B cell (primary cell): ENCODE results near the gene TOM1L2.

ENCODE experiments used
- CTCF ChIP-seq: fragments of 200-600 bp; IDR thresholded peaks from one replicate; pipeline ENCODE4 v1.8.0; 2022; ENCODE audit warnings: antibody characterized with exemption, mild to moderate bottlenecking
- EZH2 ChIP-seq: IDR thresholded peaks from 2 replicates; pipeline ENCODE4 v1.6.1; 2012; ENCODE audit warnings: borderline replicate concordance, low read depth, mild to moderate bottlenecking, moderate library complexity, low read length; ENCODE audit not compliant: insufficient read depth, poor library complexity, severe bottlenecking

- TF ChIP-seq CTCF = no peak
- no peak for TF ChIP-seq EZH2
Observed at GRCh38 chr17:17851103-17852002, 120.8 kb downstream of the TOM1L2 start.
